ENCODE results near the gene DDX24. TPM values are rescaled to one million over a fixed set of nuclear protein-coding genes. Genes with fewer than 3 reads are reported as not detected.

DDX24 gene
- total RNA-seq, 1 donor from 2014 or later, result 82.1 TPM

GRCh38 chr14:94010625-94011024 is 70.4 kb downstream of the DDX24 start:
- DNase-seq (ENCODE audit: low spot score), result no peak

DNA sequence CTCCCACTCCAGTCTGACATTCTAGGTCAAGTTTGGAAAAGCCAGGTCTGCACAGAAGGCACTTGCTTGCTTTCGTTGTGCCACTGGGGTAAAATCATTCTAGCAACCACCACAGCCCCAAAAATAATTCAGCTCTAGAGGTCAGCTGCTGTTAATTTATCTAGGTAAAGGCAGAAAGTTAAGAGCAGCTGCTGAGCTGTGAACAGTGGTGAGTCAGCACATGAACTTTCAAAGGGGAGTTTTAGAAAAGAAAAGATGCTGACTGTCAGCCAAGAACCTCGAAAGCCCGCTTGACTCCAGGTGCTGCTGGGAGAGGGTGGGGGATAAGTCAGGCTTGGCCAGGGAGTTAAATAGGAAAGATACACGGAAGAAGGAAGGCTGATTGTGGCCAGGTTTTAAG is 71.2 kb downstream of the DDX24 start:
- peak; percentile 54 for DNase-seq (ENCODE audit: low spot score)

DNA sequence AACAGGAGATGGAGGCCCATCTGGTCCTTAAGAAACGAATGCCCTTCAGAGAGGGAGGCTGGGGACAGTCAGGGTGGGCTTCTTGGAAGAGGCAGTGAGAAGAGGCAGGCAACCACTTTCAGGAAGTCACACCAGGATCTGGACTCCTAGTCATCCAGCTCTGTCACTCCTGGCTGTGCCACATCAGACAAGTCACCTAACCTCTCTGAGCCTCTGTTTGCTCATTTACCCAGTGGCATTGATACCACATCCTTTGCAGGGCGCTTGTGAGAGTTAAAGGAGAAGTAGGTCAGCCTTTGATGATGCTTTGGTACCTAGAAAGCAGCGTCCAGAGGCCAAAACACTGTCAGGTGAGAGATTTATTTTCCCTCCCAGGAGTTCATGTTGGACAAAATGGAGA is 72.8 kb downstream of the DDX24 start:
- no peak for DNase-seq (ENCODE audit: low spot score)

GRCh38 chr14:94005324-94006073 is 75.5 kb downstream of the DDX24 start:
- DNase-seq (ENCODE audit: low spot score), result no peak

DNA sequence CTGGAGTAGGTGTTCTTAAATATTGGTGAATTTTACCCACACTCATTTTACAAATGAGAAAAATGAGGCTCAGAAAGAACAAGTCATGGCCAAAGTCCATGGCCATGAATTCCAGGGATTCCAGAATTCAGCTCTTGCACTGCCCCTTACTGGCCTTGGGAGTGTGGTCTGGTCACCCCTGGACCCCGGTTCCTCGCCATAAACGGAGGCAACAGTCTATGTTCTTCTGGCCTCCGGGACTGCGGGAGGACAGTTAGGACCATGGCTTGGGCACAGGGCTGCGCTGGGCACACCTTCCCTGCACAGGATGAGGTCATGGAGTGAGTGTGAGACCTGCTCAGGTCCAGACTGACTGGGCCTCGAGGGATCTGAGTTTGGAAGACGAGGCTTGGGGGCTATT is 77.0 kb downstream of the DDX24 start:
- no peak for DNase-seq (ENCODE audit: low spot score)

DNA sequence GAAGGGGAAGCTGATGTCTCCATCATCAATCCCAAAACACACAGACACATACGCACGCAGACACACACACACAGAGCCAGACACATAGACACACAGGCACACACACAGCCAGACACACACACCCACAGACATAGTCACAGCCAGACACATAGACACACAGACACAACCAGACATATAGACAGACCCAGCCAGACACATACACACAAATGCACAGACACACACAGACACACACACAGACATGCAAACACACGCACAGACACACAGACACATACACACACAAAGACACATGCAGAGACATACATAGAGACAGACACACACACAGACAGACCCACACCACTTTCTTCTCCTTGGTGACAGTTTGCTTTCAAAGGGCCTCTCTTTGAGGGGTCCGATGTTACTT is 77.6 kb downstream of the DDX24 start:
- DNase-seq (ENCODE audit: low spot score), result no peak

- DNase-seq (ENCODE audit: low spot score), result peak; percentile 75
Measured at GRCh38 chr14:94001501-94002396, 79.3 kb downstream of the DDX24 start.

GRCh38 chr14:94001016-94001415 is 80.0 kb downstream of the DDX24 start:
- DNase-seq (ENCODE audit: low spot score), result peak; percentile 34

- no peak for DNase-seq (ENCODE audit: low spot score)
Measured at GRCh38 chr14:94000267-94000666, 80.7 kb downstream of the DDX24 start.

- DNase-seq (ENCODE audit: low spot score), result no peak
Measured at GRCh38 chr14:93999573-93999972, 81.4 kb downstream of the DDX24 start.

- DNase-seq (ENCODE audit: low spot score), result no peak
Measured at GRCh38 chr14:93998871-93999403, 82.1 kb downstream of the DDX24 start.

Other genes starting within 250 kb of the DDX24 start
- gene FAM181A, start 153.9 kb downstream of the DDX24 start, total RNA-seq (ENCODE audit: insufficient read depth, low replicate concordance), result not detected
- 35.4 TPM for gene ASB2, start 104.6 kb downstream of the DDX24 start, total RNA-seq (ENCODE audit: insufficient read depth, low replicate concordance)
- gene CCDC197, start 83.9 kb downstream of the DDX24 start, total RNA-seq (ENCODE audit: insufficient read depth, low replicate concordance), result not detected
- gene OTUB2, start 54.9 kb downstream of the DDX24 start, total RNA-seq (ENCODE audit: insufficient read depth, low replicate concordance), result 1.9 TPM
- gene IFI27L1, start 108 bp upstream of the DDX24 start, total RNA-seq (ENCODE audit: insufficient read depth, low replicate concordance), result 1.2 TPM
- 40.7 TPM for gene IFI27, start 29.5 kb upstream of the DDX24 start, total RNA-seq (ENCODE audit: insufficient read depth, low replicate concordance)
- gene IFI27L2, start 48.4 kb upstream of the DDX24 start, total RNA-seq (ENCODE audit: insufficient read depth, low replicate concordance), result 68.9 TPM
- gene PPP4R4, start 93.1 kb upstream of the DDX24 start, total RNA-seq (ENCODE audit: insufficient read depth, low replicate concordance), result 0.72 TPM
- gene SERPINA10, start 212.1 kb upstream of the DDX24 start, total RNA-seq (ENCODE audit: insufficient read depth, low replicate concordance), result 1.2 TPM
- gene SERPINA6, start 242.1 kb upstream of the DDX24 start, total RNA-seq (ENCODE audit: insufficient read depth, low replicate concordance), result 2.4 TPM